Inflammatory macrophage treated with lipopolysaccharide for 1 hour (primary cell): ENCODE results near the gene DRC7.
"Not testable (repeated sequence)": the region's sequence is repeated elsewhere in the genome, so short reads cannot be mapped to it uniquely, and the experiment has no call there.

ENCODE experiments used
- DNase-seq, 2 donors: peaks; one replicate each; pipeline ENCODE4 v3.0.0-alpha.2; 2020 to 2022

Gene DRC7

DNA sequence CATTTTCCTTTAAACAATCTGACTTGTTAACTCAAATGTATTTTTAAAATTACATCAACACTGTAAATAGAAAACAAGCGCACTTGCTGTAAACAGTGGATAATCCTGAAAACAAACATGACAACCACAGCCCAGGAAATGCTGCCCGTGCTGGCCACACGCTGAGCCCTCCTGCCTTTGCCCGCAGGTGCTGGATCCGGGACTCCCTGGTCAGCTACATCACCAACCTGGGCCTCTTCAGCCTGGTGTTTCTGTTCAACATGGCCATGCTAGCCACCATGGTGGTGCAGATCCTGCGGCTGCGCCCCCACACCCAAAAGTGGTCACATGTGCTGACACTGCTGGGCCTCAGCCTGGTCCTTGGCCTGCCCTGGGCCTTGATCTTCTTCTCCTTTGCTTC is 33.1 kb upstream of the DRC7 start:
- no peak for DNase-seq

DNA sequence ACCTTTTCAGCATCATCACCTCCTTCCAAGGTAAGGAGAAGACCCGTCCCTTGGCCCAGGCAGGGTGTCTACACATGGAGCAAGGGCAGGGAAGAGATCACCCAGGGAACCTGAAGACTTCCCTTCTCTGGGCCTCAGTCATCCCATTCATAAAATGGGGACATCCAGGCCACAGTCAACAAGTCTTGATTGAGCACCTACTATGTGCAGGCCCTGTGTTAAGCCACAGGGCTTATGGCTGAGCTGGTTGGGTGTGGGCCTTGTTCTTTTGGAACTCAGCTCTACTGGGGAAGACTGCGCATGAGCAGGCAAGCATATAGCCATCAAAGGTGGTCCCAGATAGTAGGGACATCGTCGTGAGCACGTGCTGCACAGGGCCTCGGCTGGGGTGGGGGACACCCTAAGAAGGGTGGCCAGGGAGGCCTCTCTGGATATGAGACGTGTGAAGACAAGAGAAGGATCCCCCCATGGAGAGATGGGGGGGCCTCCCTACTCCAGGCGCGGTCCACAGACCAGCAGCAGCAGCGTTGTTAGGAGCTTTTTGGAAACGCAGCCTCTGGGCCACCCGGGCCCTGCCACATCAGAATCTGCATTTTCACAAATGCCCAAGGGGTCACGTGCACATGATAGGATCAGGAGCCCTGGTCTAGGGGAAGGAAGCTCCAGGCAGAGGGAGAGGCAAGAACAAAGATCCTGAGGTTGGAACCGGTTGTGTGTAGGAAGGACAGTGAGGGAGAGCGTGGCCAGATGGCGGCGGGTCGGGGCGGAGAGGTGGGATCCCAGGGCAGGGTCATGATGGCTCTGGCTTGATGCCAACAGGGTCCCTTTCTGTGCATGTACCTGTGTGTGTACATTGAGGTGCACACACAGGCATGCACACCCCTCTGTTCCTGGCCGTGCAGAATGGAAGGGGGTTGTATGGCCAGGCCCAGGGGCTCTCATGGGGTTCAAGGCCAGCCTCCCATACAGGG is 32.4 kb upstream of the DRC7 start:
- no peak for DNase-seq

DNA sequence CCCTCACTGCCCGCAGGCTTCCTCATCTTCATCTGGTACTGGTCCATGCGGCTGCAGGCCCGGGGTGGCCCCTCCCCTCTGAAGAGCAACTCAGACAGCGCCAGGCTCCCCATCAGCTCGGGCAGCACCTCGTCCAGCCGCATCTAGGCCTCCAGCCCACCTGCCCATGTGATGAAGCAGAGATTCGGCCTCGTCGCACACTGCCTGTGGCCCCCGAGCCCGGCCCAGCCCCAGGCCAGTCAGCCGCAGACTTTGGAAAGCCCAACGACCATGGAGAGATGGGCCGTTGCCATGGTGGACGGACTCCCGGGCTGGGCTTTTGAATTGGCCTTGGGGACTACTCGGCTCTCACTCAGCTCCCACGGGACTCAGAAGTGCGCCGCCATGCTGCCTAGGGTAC is 31.2 kb upstream of the DRC7 start:
- DNase-seq = no peak

DNA sequence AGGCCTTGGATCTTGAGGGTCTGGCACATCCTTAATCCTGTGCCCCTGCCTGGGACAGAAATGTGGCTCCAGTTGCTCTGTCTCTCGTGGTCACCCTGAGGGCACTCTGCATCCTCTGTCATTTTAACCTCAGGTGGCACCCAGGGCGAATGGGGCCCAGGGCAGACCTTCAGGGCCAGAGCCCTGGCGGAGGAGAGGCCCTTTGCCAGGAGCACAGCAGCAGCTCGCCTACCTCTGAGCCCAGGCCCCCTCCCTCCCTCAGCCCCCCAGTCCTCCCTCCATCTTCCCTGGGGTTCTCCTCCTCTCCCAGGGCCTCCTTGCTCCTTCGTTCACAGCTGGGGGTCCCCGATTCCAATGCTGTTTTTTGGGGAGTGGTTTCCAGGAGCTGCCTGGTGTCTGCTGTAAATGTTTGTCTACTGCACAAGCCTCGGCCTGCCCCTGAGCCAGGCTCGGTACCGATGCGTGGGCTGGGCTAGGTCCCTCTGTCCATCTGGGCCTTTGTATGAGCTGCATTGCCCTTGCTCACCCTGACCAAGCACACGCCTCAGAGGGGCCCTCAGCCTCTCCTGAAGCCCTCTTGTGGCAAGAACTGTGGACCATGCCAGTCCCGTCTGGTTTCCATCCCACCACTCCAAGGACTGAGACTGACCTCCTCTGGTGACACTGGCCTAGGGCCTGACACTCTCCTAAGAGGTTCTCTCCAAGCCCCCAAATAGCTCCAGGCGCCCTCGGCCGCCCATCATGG is 30.5 kb upstream of the DRC7 start:
- no peak for DNase-seq

DNA sequence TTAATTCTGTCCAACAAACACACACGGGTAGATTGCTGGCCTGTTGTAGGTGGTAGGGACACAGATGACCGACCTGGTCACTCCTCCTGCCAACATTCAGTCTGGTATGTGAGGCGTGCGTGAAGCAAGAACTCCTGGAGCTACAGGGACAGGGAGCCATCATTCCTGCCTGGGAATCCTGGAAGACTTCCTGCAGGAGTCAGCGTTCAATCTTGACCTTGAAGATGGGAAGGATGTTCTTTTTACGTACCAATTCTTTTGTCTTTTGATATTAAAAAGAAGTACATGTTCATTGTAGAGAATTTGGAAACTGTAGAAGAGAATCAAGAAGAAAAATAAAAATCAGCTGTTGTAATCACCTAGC is 30.0 kb upstream of the DRC7 start:
- no peak for DNase-seq

DNA sequence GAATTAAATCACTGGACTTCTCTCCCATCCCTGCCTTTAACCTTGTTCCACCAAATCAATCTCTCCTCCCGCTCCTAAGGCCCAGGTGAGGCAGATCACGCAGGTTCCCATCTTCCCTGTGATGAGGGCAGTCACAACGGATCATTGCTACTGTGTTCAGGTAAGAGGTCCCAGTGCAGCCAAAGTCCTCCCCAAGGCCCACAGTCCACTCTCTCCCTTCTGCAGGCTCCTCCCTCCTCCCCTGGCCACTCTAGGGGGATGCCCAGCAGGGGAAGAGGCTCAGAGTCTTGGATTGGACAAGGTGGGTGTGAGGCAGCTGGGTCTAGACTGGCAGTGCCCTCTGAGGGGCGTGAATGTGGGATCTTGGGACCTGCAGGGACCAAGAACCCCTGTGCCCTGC is 29.1 kb upstream of the DRC7 start:
- DNase-seq = no peak

DNA sequence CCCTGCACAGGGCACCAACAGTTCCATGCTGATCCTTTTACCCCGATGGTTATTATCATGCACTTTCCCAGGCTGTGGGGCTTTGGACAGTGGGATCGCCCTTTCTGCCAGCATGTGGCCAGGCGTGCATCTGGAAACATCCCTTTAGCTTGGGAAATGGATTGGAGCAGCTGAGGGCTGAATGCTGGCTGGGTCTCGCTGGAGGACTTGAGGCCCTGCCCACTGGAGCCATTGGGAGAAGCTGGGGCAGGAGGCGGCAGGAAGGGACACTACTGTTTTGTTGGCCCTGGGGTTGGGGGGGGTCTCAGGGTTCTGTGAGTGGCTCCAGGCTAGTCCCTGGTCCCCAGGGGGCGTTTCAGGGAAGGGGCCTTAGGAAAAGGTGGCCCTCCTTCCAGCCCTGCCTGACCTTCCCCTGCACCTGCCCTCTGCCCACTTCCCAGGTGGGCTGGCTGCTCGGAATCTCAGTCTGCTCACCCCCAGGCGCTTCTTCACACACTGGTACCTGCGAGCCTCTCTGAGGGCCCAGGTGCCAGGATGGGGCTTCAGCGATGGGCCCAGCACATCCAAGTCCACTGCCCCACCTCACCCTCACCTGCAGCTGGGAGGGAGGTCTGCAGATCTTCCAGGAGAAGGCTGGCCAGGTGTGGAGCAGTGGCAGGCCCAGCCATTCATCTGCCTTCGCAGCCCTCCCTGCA is 28.1 kb upstream of the DRC7 start:
- no peak for DNase-seq

DNA sequence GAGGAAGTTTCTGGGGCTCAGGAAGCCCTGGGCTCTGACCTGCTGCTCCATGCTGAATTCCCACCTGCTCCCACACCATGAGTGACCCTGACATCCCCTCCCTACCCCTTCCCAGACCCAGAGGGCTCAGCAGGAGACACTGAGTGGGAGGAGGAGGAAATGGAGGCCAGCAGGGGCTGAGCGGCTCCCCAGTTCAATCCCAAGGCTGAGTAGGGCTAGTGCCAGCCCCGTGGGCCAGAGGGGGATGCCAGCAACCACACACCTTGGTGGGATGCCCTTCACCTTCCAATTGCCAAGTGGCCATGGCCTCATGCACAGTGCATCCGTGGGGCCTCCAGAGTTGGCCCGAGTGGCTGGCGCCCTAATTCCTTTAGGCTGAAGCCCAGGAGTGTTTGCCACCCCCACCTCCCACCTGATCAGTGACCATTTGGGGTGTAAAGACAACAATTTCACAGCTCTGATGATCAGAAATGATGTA is 27.5 kb upstream of the DRC7 start:
- no peak for DNase-seq

DNA sequence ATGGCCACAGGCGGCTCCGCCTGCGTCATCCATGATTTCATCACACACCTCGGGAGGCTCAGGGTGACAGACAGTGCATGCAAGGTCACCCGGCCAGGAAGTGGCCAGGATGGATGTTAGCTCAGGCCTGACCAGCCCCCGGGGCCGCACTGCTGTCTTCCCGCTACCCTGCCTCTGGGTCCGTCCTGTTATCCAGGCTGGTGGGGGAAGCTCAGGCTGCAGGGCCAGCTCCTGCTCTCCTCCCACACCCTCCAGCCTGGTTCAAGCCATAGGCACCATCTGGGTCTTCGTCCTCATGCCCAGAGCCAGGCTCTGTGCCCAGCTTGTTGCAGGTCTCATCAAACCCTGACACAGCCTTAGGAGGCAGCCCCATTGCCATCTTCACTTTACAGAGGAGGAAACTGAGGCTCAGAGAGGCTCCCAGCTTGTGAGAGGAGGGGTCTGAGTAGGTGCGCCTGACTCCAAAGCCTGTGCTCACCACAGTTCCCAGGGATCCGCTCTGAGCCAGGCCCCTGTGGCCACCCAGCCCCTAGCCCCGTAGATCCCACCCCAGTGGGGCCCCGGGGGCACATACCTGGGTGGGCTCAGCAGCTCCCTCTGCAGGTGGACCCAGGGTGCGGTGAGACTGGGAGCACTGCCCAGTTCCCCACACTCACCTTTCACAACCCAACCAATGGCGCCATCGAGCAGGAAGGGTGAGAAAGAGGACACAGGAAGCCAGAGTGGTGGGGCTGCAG is 26.9 kb upstream of the DRC7 start:
- peak; percentile 93 to 96 for DNase-seq

DNA sequence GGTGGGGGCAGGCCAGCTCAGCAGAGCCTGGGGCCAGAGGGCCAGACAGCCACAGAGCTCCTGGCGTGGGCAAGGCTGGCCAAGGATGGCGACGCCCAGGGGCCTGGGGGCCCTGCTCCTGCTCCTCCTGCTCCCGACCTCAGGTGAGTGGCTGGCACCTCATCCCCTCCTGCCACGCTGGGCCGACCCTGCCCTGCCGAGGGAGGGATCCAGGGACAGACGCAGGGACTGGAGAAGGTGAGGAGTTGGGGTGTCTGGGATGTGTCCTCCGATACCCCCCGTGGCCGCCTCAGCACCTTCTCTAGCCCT is 26.4 kb upstream of the DRC7 start, which contains the start of gene ADGRG3:
Gene ADGRG3 (plus strand): TSS at position 44 of the 309 bp plus-strand sequence. CDS start 42 bp downstream, at position 86.
- no peak for DNase-seq

DNA sequence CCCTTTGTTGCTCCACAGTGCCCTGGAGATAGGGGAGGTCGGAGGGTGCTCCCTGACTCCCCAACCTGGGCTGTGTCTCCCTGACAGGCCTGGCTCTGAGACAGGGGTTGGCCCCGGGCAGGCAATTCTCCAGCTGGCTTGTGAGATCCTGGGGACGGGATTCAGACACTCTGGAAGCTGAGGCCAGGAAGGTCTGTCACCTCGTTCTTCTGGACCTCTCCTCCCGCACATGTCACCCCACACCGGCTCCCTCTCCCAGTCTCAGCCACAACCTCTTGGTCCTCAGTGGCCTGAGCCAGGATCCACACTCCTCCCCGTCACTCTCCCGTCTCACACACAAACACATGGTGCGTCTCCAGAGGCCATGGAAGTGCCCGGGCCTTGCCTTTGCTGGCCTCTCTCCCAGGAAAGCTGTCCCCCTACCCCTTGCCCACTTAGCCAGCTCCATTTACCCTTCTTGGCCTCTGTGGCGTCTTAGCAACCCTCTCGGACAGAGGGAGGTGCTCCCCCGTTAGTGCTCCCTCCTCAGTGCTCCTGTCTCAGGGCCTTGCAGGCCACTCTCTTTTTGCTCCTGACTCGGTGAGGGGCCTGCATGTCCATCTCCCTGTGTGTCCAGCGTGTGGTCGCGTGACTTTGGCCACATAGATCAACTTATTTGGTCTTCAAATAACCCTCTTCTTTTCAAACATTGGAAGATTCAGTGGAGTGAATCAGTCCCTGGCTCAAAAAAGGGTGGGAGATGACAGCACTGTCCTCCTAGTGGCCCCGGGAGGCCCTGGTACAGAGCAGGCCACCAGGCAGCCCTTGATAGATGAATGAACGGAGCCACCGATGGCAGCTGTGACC is 25.8 kb upstream of the DRC7 start:
- no peak for DNase-seq

DNA sequence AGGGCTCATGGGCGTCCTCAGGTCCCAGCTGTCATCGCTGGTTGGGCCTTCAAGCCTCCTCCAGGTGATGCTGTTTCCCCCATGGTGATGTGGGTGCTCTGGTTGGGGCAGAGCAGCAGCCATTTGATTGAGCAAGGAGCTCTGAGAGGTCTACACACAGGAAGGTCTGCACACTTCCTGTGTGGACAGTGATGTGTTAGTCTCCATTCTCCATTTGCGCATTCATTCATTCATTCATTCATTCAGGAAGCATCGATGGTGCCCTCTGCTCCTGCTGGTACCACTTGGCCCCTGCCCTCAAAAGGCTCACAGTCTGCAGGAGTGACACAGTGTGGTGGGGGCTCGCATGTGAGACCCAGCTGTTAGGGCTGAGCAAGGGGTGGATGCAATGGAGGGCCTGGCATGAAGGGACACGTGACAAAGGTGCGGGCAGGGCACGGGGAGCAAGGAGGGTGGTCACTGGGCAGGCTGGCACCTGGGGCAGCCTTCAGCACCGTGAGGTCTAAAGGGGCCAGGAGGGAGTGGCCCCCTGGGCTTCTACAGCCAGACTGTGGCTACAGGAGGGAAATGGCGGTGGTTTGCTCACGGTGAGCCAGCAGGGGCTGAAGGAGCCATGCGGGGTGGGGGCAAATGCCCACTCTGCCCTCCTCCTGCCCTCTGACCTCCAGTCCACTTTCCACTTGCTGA is 25.0 kb upstream of the DRC7 start:
- DNase-seq = no peak

DNA sequence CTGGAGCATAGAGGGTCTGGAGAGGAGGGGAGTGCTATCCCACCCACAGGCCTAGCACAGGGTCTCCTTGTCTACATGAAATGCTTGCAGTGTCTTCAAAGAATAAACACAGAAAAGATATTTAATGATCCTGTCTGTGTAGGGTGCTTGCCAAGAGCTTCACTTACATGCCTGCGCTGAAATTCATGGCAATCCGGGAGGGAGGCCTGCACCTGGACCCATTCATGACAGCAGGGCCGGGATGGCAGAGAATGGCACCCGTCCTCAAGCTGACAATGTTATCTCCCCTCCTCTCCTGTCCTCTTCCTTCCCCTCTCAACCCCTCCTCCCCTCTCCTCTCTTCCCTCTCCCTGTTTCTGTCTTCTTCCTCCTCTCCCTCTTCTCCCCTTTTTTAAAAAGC is 24.4 kb upstream of the DRC7 start:
- DNase-seq = no peak

DNA sequence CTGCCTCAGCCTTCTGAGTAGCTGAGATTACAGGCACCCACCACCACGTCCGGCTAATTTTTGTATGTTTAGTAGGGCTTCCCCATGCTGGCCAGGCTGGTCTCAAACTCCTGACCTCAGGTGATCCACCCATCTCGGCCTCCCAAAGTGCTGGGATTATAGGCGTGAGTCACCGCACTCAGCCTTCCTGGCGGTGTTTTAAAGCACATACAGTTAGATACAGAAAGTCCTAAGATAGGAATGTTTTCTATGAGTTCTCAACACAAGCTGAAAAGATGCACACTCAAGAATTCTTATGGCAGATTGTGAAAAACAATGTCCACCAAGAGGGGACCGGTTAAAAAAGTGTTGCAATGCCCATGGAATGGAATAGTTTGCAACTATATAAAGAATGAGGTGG is 23.2 kb upstream of the DRC7 start:
- DNase-seq = not testable (repeated sequence)

DNA sequence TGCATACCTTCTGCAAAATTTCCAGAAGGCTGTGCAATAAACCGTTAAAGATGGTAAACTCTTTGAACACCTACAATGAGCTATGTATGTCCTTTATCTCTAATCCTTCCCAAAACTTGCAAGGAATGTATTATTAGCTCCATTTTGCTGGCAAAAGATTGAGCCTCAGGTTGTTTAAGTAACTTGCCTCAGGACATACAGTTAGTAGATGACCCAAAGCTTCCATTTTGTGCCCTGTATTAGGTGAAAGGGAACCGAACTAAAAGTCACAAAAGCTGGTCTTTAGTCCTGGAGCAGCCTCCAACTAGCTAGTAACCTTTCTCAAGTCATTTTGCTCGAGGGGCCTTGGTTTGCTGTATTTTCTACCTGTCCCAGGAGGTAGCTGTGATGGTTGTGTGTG is 22.2 kb upstream of the DRC7 start:
- DNase-seq = no peak

DNA sequence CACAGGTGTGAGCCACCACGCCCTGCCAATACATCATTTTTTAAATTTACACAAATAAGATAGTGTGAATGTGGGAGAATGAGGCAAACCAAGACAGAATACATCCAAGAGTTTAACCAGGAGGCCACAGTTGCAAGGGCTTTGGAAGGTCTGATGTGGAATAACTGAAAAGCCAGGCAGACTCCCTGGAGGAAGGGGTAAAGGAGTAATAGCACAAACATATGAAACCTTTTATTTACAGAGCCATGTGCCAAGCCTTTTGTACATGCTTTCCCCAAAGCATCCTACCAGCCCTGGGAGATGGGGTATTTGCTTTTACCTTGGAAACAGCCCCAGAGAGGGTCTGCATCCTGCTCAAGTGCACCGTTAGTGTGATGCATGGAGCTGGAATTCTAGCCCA is 21.8 kb upstream of the DRC7 start:
- DNase-seq = no peak

DNA sequence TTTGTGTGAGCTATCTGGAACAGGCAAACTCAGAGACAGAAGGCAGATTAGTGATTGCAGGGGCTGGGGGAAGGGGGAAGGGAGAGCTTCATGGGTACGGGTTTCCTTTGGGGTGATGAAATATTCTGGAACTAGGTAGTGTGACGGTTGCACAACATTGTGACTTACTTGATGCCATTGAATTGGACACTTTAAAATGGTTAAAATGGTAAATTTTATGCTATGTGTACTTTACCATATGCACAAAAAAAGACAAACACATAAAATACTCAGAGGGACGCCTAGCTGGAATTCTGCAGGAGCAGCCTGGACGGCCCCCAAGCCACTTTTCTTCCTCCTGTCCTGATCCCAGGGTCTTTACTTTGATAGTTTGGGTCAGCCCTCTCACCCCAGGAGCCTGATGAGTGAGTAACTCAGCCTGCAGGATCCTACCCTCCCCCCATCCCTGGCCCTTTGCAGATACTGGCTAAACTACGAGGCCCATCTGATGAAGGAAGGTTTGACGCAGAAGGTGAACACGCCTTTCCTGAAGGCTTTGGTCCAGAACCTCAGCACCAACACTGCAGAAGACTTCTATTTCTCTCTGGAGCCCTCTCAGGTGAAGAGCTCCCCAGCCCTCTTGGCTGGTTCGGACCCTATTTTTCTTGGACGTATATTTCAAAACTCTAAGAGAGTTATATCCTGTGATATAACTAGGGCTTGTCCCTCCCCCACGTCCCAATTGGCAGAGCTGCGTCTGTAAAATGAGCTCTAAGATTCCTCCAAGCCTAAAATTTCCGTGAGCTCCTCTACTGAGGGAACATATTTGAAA is 18.7 kb upstream of the DRC7 start:
- no peak for DNase-seq

DNA sequence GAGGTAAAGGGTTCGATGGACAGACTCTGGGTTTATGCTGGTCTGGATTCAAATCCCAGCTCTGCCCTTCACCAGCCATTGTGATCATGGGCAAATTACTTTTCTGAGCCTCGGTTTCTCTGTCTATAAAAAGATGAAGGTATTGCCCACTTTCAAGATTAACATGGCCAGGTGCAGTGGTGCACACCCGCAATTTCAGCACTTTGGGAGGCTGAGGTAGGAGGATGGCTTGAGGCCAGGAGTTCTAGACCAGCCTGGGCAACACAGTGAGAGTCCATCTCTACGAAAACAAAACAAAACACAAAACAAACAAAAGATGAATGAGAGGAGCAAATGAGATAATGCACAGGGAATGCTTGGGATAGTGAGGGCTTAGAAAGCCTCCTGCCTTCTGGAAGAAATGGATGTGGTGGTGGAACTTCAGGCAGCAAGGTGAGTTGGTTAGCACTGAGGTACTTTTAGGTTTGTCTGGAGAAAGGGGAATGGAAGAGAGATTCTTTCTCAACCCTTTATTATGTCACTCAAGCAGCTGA is 18.0 kb upstream of the DRC7 start:
- DNase-seq = no peak

DNA sequence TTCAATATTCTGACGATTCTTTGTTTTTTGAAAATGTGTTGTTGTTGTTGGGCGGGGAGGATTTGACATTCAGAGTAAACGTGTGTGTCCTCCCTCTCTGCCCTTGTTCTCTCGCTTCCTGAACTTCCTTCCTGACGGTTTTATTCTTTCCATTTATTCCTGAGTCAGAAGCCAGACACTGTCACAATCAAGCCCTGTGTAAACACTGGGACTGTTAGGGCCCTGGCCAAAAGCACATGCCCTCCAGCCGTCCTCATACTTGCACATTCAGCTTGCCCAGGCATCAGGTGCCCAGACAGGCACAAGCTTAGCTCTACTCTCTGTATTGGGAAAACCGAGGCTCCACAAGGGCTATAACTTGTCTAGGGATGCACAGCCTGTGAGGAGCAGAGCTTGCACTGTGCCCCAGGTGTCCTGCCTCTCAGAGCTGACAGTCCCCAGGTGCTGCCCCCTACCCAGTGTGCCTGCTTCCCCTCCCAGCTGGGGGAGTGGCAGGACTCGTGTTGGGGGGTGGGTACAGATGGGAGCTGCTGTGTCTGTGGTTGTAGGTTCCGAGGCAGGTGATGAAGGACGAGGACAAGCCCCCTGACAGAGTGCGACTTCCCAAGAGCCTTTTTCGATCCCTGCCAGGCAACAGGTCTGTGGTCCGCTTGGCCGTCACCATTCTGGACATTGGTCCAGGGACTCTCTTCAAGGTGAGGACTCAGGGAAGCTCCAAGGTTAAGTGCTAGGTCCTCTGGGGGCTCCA is 16.8 kb upstream of the DRC7 start:
- DNase-seq = no peak
